GM12878 (cell line): ENCODE measurements around the gene TAOK2.
"Not testable (repeated sequence)": the region's sequence is repeated elsewhere in the genome, so short reads cannot be mapped to it uniquely, and the experiment has no call there.

ENCODE experiments used
- CHD2 ChIP-seq: IDR thresholded peaks from 2 replicates; pipeline ENCODE4 v1.6.1; 2011; ENCODE audit warnings: low read depth, low read length, improper control_type of control experiment, borderline replicate concordance
- EZH2 ChIP-seq: IDR thresholded peaks from 2 replicates; pipeline ENCODE4 v1.6.1; 2012; ENCODE audit warnings: low read depth, mild to moderate bottlenecking, control low read depth, inconsistent platforms, low read length, borderline replicate concordance; ENCODE audit not compliant: control insufficient read depth
- MXI1 ChIP-seq: fragments of 150-350 bp; IDR thresholded peaks from 2 replicates; pipeline ENCODE4 v1.6.1; 2011; ENCODE audit warnings: low read depth, mild to moderate bottlenecking, inconsistent platforms, low read length, improper control_type of control experiment
- TF ChIP-seq, protein P1 (sequence below), 3 experiments: IDR thresholded peaks in 2 of 3; conservative IDR thresholded peaks in 1 of 3; 2 replicates each; pipeline ENCODE4 v1.5.1; 2011; ENCODE audit warnings: low read depth in 3 of 3, low read length in 3 of 3, mild to moderate bottlenecking in 3 of 3, control low read depth in 2 of 3, moderate library complexity in 2 of 3, inconsistent platforms in 1 of 3, mixed read lengths in 1 of 3; ENCODE audit not compliant: control insufficient read depth in 2 of 3, insufficient read depth in 1 of 3; ENCODE audit errors: extremely low read depth in 1 of 3

DNA sequence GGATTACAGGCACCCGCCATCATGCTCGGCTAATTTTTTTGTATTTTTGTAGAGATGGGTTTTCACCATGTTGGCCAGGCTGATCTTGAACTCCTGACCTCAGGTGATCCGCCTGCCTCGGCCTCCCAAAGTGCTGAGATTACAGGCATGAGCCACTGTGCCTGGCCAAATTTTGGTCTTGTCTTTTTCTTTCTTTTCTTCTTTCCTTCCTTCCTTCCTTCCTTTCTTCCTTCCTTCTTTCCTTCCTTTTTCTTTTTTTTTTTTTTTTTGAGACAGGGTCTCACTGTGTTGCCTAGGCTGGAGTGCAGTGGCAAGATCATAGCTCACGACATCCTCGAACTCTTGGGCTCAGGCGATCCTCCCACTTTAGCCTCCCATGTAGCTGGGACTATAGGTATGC lies 41.8 kb downstream of the TAOK2 start:
- TF ChIP-seq MXI1, EZH2, CHD2: not testable (repeated sequence)
- TF ChIP-seq, protein P1, sequence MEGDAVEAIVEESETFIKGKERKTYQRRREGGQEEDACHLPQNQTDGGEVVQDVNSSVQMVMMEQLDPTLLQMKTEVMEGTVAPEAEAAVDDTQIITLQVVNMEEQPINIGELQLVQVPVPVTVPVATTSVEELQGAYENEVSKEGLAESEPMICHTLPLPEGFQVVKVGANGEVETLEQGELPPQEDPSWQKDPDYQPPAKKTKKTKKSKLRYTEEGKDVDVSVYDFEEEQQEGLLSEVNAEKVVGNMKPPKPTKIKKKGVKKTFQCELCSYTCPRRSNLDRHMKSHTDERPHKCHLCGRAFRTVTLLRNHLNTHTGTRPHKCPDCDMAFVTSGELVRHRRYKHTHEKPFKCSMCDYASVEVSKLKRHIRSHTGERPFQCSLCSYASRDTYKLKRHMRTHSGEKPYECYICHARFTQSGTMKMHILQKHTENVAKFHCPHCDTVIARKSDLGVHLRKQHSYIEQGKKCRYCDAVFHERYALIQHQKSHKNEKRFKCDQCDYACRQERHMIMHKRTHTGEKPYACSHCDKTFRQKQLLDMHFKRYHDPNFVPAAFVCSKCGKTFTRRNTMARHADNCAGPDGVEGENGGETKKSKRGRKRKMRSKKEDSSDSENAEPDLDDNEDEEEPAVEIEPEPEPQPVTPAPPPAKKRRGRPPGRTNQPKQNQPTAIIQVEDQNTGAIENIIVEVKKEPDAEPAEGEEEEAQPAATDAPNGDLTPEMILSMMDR (IDR thresholded peaks at IDR 0.05 in 2 of 3, conservative IDR thresholded peaks at IDR 0.05 in 1 of 3; ENCODE audit: control insufficient read depth in 2 of 3, extremely low read depth in 1 of 3, insufficient read depth in 1 of 3, low read depth in 3 of 3, low read length in 3 of 3): not testable (repeated sequence)
